ENCODE results near the gene ACP6.

The ACP6 gene

DNA sequence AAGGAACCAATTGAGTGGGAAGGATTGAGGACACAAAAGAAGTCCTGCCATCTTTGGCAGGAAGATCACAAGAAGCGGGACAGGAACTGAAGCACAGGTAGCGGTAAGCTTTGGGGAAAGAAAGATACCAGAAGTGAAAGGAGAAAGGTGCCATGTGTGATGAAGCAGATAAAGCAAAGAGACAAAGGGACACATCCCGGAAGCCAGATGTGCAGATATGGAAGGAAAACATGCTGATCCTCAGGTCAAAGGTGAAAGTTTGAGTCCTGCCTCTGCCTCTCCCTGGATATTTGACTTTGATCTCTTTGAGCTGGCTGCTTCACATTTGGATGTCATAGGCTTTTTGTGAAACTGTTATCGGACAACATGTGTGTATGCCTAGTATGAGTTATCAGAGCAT is 34.0 kb downstream of the ACP6 start:
- TF ChIP-seq RARB (CRISPR knock-in tag; IDR thresholded peaks at IDR 0.05) (no peak), TCF4 (CRISPR knock-in tag; IDR thresholded peaks at IDR 0.05; ENCODE audit: borderline replicate concordance) (no peak), GLIS3 (CRISPR knock-in tag; IDR thresholded peaks at IDR 0.05) (no peak), ZC3H10 (CRISPR knock-in tag; IDR thresholded peaks at IDR 0.05) (no peak), PPARA (CRISPR knock-in tag; IDR thresholded peaks at IDR 0.05; ENCODE audit: borderline replicate concordance) (no peak), POU6F1 (CRISPR knock-in tag; IDR thresholded peaks at IDR 0.05; ENCODE audit: borderline replicate concordance, low read depth) (no peak), ZNF8 (CRISPR knock-in tag; IDR thresholded peaks at IDR 0.05) (no peak), BACH2 (CRISPR knock-in tag; IDR thresholded peaks at IDR 0.05; ENCODE audit: borderline replicate concordance) (no peak), ISL1 (CRISPR knock-in tag; IDR thresholded peaks at IDR 0.05) (no peak), ESRRG (CRISPR knock-in tag; IDR thresholded peaks at IDR 0.05) (no peak), TOX (CRISPR knock-in tag; IDR thresholded peaks at IDR 0.05; ENCODE audit: borderline replicate concordance) (no peak), OSR1 (CRISPR knock-in tag; IDR thresholded peaks at IDR 0.05) (no peak), ZFP30 (CRISPR knock-in tag; IDR thresholded peaks at IDR 0.05) (no peak)
- no peak for ATAC-seq

DNA sequence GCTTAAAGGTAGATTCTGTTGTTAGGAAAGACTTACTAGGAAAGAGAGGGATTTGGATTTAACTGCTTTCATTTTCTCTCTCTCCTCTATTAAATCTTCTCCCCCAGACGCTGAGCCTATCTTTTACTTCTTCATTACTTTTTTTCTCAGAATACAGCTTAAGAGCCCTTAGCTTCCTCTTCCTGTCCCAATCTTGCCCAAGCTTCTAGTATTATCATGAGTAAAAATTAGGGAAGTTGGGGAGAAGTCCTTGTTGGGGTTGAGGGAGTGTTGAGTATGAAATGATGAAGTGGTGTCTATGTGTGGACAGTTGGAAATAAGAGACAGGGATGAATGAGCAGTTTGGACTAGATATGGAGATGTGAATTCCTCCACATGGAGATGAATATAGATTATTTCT is 35.0 kb downstream of the ACP6 start:
- TF ChIP-seq GLIS3 (CRISPR knock-in tag; IDR thresholded peaks at IDR 0.05) (no peak), TOX (CRISPR knock-in tag; IDR thresholded peaks at IDR 0.05; ENCODE audit: borderline replicate concordance) (no peak), BACH2 (CRISPR knock-in tag; IDR thresholded peaks at IDR 0.05; ENCODE audit: borderline replicate concordance) (no peak), ESRRG (CRISPR knock-in tag; IDR thresholded peaks at IDR 0.05) (no peak), CREB5 (CRISPR knock-in tag; IDR thresholded peaks at IDR 0.05; ENCODE audit: low read depth) (no peak), CSRNP3 (CRISPR knock-in tag; IDR thresholded peaks at IDR 0.05) (no peak), ZC3H10 (CRISPR knock-in tag; IDR thresholded peaks at IDR 0.05) (no peak), CSDC2 (CRISPR knock-in tag; IDR thresholded peaks at IDR 0.05) (no peak), OSR1 (CRISPR knock-in tag; IDR thresholded peaks at IDR 0.05) (no peak), ZNF8 (CRISPR knock-in tag; IDR thresholded peaks at IDR 0.05) (no peak), ZFP30 (CRISPR knock-in tag; IDR thresholded peaks at IDR 0.05) (no peak), ZNF565 (CRISPR knock-in tag; conservative IDR thresholded peaks at IDR 0.05; ENCODE audit: low read depth) (no peak), SNAI2 (CRISPR knock-in tag; IDR thresholded peaks at IDR 0.05) (no peak), PPARA (CRISPR knock-in tag; IDR thresholded peaks at IDR 0.05; ENCODE audit: borderline replicate concordance) (no peak)
- TF ChIP-seq, protein P1, sequence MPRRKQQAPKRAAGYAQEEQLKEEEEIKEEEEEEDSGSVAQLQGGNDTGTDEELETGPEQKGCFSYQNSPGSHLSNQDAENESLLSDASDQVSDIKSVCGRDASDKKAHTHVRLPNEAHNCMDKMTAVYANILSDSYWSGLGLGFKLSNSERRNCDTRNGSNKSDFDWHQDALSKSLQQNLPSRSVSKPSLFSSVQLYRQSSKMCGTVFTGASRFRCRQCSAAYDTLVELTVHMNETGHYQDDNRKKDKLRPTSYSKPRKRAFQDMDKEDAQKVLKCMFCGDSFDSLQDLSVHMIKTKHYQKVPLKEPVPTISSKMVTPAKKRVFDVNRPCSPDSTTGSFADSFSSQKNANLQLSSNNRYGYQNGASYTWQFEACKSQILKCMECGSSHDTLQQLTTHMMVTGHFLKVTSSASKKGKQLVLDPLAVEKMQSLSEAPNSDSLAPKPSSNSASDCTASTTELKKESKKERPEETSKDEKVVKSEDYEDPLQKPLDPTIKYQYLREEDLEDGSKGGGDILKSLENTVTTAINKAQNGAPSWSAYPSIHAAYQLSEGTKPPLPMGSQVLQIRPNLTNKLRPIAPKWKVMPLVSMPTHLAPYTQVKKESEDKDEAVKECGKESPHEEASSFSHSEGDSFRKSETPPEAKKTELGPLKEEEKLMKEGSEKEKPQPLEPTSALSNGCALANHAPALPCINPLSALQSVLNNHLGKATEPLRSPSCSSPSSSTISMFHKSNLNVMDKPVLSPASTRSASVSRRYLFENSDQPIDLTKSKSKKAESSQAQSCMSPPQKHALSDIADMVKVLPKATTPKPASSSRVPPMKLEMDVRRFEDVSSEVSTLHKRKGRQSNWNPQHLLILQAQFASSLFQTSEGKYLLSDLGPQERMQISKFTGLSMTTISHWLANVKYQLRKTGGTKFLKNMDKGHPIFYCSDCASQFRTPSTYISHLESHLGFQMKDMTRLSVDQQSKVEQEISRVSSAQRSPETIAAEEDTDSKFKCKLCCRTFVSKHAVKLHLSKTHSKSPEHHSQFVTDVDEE (CRISPR knock-in tag; IDR thresholded peaks at IDR 0.05), result no peak
- TF ChIP-seq, protein P2, sequence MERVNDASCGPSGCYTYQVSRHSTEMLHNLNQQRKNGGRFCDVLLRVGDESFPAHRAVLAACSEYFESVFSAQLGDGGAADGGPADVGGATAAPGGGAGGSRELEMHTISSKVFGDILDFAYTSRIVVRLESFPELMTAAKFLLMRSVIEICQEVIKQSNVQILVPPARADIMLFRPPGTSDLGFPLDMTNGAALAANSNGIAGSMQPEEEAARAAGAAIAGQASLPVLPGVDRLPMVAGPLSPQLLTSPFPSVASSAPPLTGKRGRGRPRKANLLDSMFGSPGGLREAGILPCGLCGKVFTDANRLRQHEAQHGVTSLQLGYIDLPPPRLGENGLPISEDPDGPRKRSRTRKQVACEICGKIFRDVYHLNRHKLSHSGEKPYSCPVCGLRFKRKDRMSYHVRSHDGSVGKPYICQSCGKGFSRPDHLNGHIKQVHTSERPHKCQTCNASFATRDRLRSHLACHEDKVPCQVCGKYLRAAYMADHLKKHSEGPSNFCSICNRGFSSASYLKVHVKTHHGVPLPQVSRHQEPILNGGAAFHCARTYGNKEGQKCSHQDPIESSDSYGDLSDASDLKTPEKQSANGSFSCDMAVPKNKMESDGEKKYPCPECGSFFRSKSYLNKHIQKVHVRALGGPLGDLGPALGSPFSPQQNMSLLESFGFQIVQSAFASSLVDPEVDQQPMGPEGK (CRISPR knock-in tag; IDR thresholded peaks at IDR 0.05; ENCODE audit: borderline replicate concordance), result no peak
- ATAC-seq, result no peak

- TF ChIP-seq BACH2 (CRISPR knock-in tag; IDR thresholded peaks at IDR 0.05; ENCODE audit: borderline replicate concordance), result no peak
- no peak for TF ChIP-seq ZFP3 (CRISPR knock-in tag; IDR thresholded peaks at IDR 0.05)
- TF ChIP-seq TCF4 (CRISPR knock-in tag; IDR thresholded peaks at IDR 0.05; ENCODE audit: borderline replicate concordance), result no peak
- TF ChIP-seq CSRNP3 (CRISPR knock-in tag; IDR thresholded peaks at IDR 0.05), result no peak
- no peak for TF ChIP-seq ZNF565 (CRISPR knock-in tag; conservative IDR thresholded peaks at IDR 0.05; ENCODE audit: low read depth)
- no peak for TF ChIP-seq RARB (CRISPR knock-in tag; IDR thresholded peaks at IDR 0.05)
- TF ChIP-seq CREB5 (CRISPR knock-in tag; IDR thresholded peaks at IDR 0.05; ENCODE audit: low read depth), result no peak
- no peak for TF ChIP-seq ZC3H10 (CRISPR knock-in tag; IDR thresholded peaks at IDR 0.05)
- no peak for TF ChIP-seq POU6F1 (CRISPR knock-in tag; IDR thresholded peaks at IDR 0.05; ENCODE audit: borderline replicate concordance, low read depth)
- no peak for ATAC-seq
These were observed 35.7 kb downstream of the ACP6 start for GRCh38 chr1:147634645-147635044.

Data from SK-N-SH treated with all-trans-retinoic acid at 6 μM for 48 hours (cell line).